K562 (cell line): ENCODE data around the gene COQ8A. TPM values are rescaled to one million over a fixed set of nuclear protein-coding genes. Genes with fewer than 3 reads are reported as not detected.

ENCODE experiments used
- ATAC-seq: fragments of 200-7000 bp; cut with Tn5 transposase; 3 replicates; pipeline ENCODE4 v1.9.1; 2020; ENCODE audit warnings: moderate library complexity
- BruUV-seq: library from RNA; stranded (reverse); fragments of 400-500 nt; replicated peaks from 2 replicates; lab custom pipeline; 2021; lab: Mats Ljungman, UMichigan
- CTCF ChIA-PET: fragments of 300-600 bp; formaldehyde crosslinking; extraction: SDS; loops from one replicate; lab custom pipeline; 2021; ENCODE audit warnings: low intra/inter-chr PET ratio; lab: Yijun Ruan, JAX
- POLR2A ChIA-PET: fragments of 300-600, 350-650 bp; sonication (Branson Sonifier 250); formaldehyde crosslinking; extraction: SDS; loops from one replicate; lab custom pipeline; 2021; ENCODE audit warnings: antibody characterized with exemption, inconsistent platforms; lab: Yijun Ruan, JAX
- DNase-seq, 4 experiments: peaks; one replicate each; pipeline versions ENCODE4 v3.0.0 to v3.0.0-alpha.2; 2011 to 2018; ENCODE audit warnings: low spot score in 3 of 4, mixed read lengths in 3 of 4; ENCODE audit errors: extremely low read depth in 1 of 4
- FAIRE-seq: peaks from 2 replicates; lab custom pipeline; 2011; peaks lifted over from hg19 to GRCh38; lab: Jason Lieb, UNC
- H2AFZ ChIP-seq: 2 replicates; pipeline ENCODE4 v1.6.0; 2011; ENCODE audit warnings: low read depth, low read length, control low read depth, inconsistent platforms
- H3K27ac ChIP-seq: fragments of 200-600 bp; 3 replicates; pipeline ENCODE4 v1.8.0; 2011; ENCODE audit warnings: low read depth, mild to moderate bottlenecking, control low read depth, inconsistent platforms, low read length, moderate library complexity, mixed read lengths; ENCODE audit errors: extremely low read depth
- H3K27me3 ChIP-seq, 2 experiments: fragments of 300-600 bp in 1 of 2; 2 replicates in 1 of 2; 3 replicates in 1 of 2; pipeline versions ENCODE4 v1.6.0 to v1.8.0; 2011; ENCODE audit warnings: inconsistent platforms in 2 of 2, low read length in 2 of 2, mild to moderate bottlenecking in 1 of 2, mixed read lengths in 1 of 2, moderate library complexity in 1 of 2; ENCODE audit not compliant: control insufficient read depth in 2 of 2, insufficient read depth in 2 of 2
- H3K36me3 ChIP-seq: fragments of 300-600 bp; 3 replicates; pipeline ENCODE4 v1.8.0; 2011; ENCODE audit warnings: mild to moderate bottlenecking, low read length, inconsistent platforms; ENCODE audit not compliant: control insufficient read depth, insufficient read depth
- H3K4me1 ChIP-seq, 2 experiments: fragments of 200-600 bp in 1 of 2; replicated peaks in 1 of 2; 2 replicates in 1 of 2; 3 replicates in 1 of 2; pipeline versions ENCODE4 v1.5.1 to v1.8.0; 2011; ENCODE audit warnings: inconsistent platforms in 2 of 2, low read length in 2 of 2, mild to moderate bottlenecking in 1 of 2, mixed read lengths in 1 of 2, moderate library complexity in 1 of 2; ENCODE audit not compliant: control insufficient read depth in 2 of 2, insufficient read depth in 2 of 2
- H3K4me2 ChIP-seq: 2 replicates; pipeline ENCODE4 v1.6.1; 2011; ENCODE audit warnings: low read length, control low read depth, inconsistent platforms, mixed read lengths; ENCODE audit not compliant: insufficient read depth
- H3K4me3 ChIP-seq: fragments of 200-600 bp; sonication (generic), shearing (Covaris generic); 2 replicates; pipeline ENCODE4 v1.5.1; 2016; ENCODE audit warnings: control low read depth, inconsistent platforms
- H3K79me2 ChIP-seq: fragments of 200-600 bp; 3 replicates; pipeline ENCODE4 v1.8.0; 2011; ENCODE audit warnings: low read length, inconsistent platforms; ENCODE audit not compliant: control insufficient read depth, insufficient read depth
- H3K9ac ChIP-seq, 2 experiments: 2 replicates each; pipeline versions ENCODE4 v1.6.0 to v1.6.1; 2011; ENCODE audit warnings: low read depth in 2 of 2, low read length in 2 of 2, control low read depth in 1 of 2, inconsistent platforms in 1 of 2, mild to moderate bottlenecking in 1 of 2, mixed read lengths in 1 of 2; ENCODE audit not compliant: insufficient read depth in 1 of 2
- H3K9me1 ChIP-seq: one replicate; pipeline ENCODE4 v1.6.0; 2011; ENCODE audit warnings: inconsistent platforms, mild to moderate bottlenecking, low read length, moderate library complexity; ENCODE audit not compliant: control insufficient read depth, insufficient read depth
- H3K9me3 ChIP-seq: replicated peaks from 2 replicates; pipeline ENCODE4 v1.5.1; 2011; ENCODE audit warnings: low read depth, low read length, inconsistent platforms; ENCODE audit not compliant: control insufficient read depth, insufficient read depth
- H4K20me1 ChIP-seq: replicated peaks from 2 replicates; pipeline ENCODE4 v1.6.1; 2011; ENCODE audit warnings: low read length, inconsistent platforms, mixed read lengths; ENCODE audit not compliant: control insufficient read depth, insufficient read depth
- ARID2 ChIP-seq: fragments of 450-650 bp; IDR thresholded peaks from 2 replicates; pipeline ENCODE4 v1.6.1; 2017; ENCODE audit warnings: antibody characterized with exemption, mild to moderate bottlenecking
- CEBPG ChIP-seq, 3 experiments: fragments of 200-800 bp in 1 of 3; sonication (Bioruptor generic) in 1 of 3; sonication (generic) in 1 of 3; formaldehyde crosslinking in 1 of 3; IDR thresholded peaks in 2 of 3; conservative IDR thresholded peaks in 1 of 3; 2 replicates each; pipeline versions ENCODE4 v1.6.1 to v1.8.0; 2016 to 2022; ENCODE audit warnings: missing compliant biosample characterization in 2 of 3, missing genetic modification characterization in 2 of 3, mild to moderate bottlenecking in 1 of 3, missing genetic modification reagents in 1 of 3
- DACH1 ChIP-seq: fragments of 450-650 bp; IDR thresholded peaks from 2 replicates; pipeline ENCODE4 v1.6.1; 2018; ENCODE audit not compliant: partially characterized antibody
- ILK ChIP-seq: fragments of 450-650 bp; IDR thresholded peaks from 2 replicates; pipeline ENCODE4 v1.6.1; 2016; ENCODE audit warnings: missing genetic modification characterization, low read depth, mild to moderate bottlenecking, missing compliant biosample characterization, moderate library complexity, borderline replicate concordance
- NFIC ChIP-seq: fragments of 450-650 bp; IDR thresholded peaks from 2 replicates; pipeline ENCODE4 v1.6.1; 2017; ENCODE audit warnings: mild to moderate bottlenecking, inconsistent platforms
- NFIX ChIP-seq: fragments of 250-450 bp; sonication (Bioruptor Pico); IDR thresholded peaks from 2 replicates; pipeline ENCODE4 v1.4.0; 2020; ENCODE audit warnings: low read depth, mild to moderate bottlenecking, moderate library complexity
- PHF21A ChIP-seq: fragments of 450-650 bp; IDR thresholded peaks from 2 replicates; pipeline ENCODE4 v1.6.1; 2017; ENCODE audit warnings: low read depth, borderline replicate concordance
- SETDB1 ChIP-seq: IDR thresholded peaks from one replicate; pipeline ENCODE4 v1.6.1; 2012; ENCODE audit warnings: low read length, control low read depth, inconsistent platforms
- SOX6 ChIP-seq: fragments of 450-650 bp; IDR thresholded peaks from 2 replicates; pipeline ENCODE4 v1.6.1; 2014; ENCODE audit warnings: mild to moderate bottlenecking
- SREBF1 ChIP-seq: fragments of 150-350 bp; IDR thresholded peaks from 2 replicates; pipeline ENCODE4 v1.6.1; 2014; ENCODE audit warnings: antibody characterized with exemption, low read depth, low read length, borderline replicate concordance
- STAT5A ChIP-seq: IDR thresholded peaks from 2 replicates; pipeline ENCODE4 v1.6.1; 2012; ENCODE audit warnings: low read length, inconsistent platforms, borderline replicate concordance
- ZSCAN29 ChIP-seq: fragments of 450-650 bp; IDR thresholded peaks from 2 replicates; pipeline ENCODE4 v1.6.1; 2017
- whole genome bisulfite sequencing: fragments of 100-300 bp; shearing (Covaris generic); methylation state at CpG from one replicate; pipeline ENCODE4 v1.1.6; 2016; ENCODE audit warnings: low coverage, mixed read lengths; ENCODE audit not compliant: insufficient coverage; ENCODE audit errors: missing lambda C conversion rate; 5-methylcytosine and 5-hydroxymethylcytosine counted together
- in situ Hi-C: fragments of 300-500 bp; cut with MboI; formaldehyde crosslinking; loops from 4 replicates; pipeline ENCODE4 v1.15.0; 2018; ENCODE audit warnings: inconsistent platforms, mixed read lengths
- intact Hi-C: fragments of 100-400 bp; cut with micrococcal nuclease; formaldehyde crosslinking; loops from 2 replicates; pipeline ENCODE4 v1.14.2; 2022
- polyA plus RNA-seq, 8 experiments: library from polyadenylated mRNA; depleted of rRNA in 4 of 8; stranded (reverse) in 5 of 8; unstranded in 3 of 8; fragments of >200 nt; fragmentation: Nextera tagmentation in 2 of 8; fragmentation: Illumina TruSeq in 1 of 8; extraction: Ambion mirVana in 2 of 8; extraction: Trizol in 1 of 8; gene quantifications; 2 replicates each; pipeline versions ENCODE4 v1.2.1 to v1.2.3, GENCODE V29; 2011 to 2014; ENCODE audit warnings: inconsistent platforms in 1 of 8, missing spikeins in 1 of 8
- total RNA-seq, 7 experiments: library from RNA; depleted of rRNA in 6 of 7; stranded (reverse); fragments of >200 nt in 6 of 7; fragmentation: Illumina TruSeq in 2 of 7; extraction: Trizol in 2 of 7; gene quantifications; 2 replicates each; pipeline versions ENCODE4 v1.2.1 to v1.2.3, GENCODE V29; 2011 to 2021; ENCODE audit warnings: low replicate concordance in 1 of 7
- TF ChIP-seq, protein P1 (sequence below): fragments of 250-450 bp; sonication (Bioruptor Pico); IDR thresholded peaks from 2 replicates; pipeline ENCODE4 v1.8.0; 2022; ENCODE audit warnings: inconsistent platforms
- TF ChIP-seq, protein P2 (sequence below): sonication (generic); formaldehyde crosslinking; IDR thresholded peaks from 2 replicates; pipeline ENCODE4 v1.8.0; 2022; ENCODE audit warnings: mild to moderate bottlenecking, missing genetic modification reagents
- TF ChIP-seq, protein P3 (sequence below), 2 experiments: IDR thresholded peaks; 2 replicates each; pipeline ENCODE4 v1.6.1; 2011; ENCODE audit warnings: borderline replicate concordance in 1 of 2, control low read depth in 1 of 2, low read depth in 1 of 2, low read length in 1 of 2, mild to moderate bottlenecking in 1 of 2, mixed read lengths in 1 of 2, moderate library complexity in 1 of 2; ENCODE audit not compliant: insufficient read depth in 1 of 2, insufficient read length in 1 of 2, poor library complexity in 1 of 2, severe bottlenecking in 1 of 2; ENCODE audit errors: extremely low read depth in 1 of 2

COQ8A gene
- total and polyA plus RNA-seq, 9 of the 15 experiments (the other 6 are each of a cell fraction or from before 2014, with no cell fraction given), result 2.6 to 54.3 (median 32.4) TPM

DNA sequence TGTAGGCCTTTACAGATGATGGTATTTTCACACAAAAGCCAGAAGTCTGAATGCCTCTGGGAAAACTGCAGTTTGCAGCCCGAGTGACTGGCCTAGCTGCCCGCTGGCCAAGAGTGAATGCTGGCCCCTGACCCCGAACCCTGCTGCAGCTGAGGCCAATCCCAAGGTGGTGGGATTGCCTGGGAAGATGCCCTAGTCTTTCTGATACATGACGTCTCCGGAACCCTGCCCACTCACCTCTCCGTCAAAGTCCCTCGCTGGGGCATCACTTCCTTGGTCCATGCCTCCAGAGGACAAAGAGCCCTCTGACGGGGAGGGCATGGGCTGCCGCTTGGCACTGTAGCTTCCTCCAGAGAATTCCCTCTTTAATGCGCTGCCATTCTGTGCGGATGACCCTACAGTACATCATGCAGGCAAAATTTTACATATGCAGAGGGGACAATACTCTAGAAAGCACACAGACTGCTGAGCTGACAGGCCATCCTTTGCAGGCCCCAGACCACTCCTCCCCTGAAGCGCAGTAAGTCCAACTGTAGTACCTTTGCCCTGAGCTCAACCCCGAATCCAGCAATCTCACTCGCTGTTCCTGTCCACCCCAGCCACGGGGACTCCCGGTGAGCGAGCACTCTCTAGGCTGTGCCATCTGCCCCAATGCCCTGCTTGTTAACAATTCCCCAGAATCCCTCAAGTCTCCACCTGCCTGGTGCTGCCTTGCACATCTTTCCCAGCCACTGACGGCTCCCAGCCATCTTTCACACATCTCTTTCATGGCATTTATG, 54.7 kb downstream of the COQ8A start:
- intact Hi-C loops, result no loop called here
- Histone ChIP-seq H3K4me1 (peaks cover 13 to 20% of the 10 kb centered on the region in 2 experiments), H3K4me3 (no peak overlapping the region), H3K79me2 (no peaks in the 10 kb centered on the region), H3K9me1 (peaks cover 3% of the 10 kb centered on the region), H3K27me3 (no peaks in the 10 kb centered on the region), H3K4me2 (no peak overlapping the region), H3K9ac (no peak overlapping the region), H3K9me3 (no peaks in the 10 kb centered on the region), H2AFZ (no peak overlapping the region), H3K27ac (no peak overlapping the region), H4K20me1 (no peaks in the 10 kb centered on the region), H3K36me3 (peaks cover 43% of the 10 kb centered on the region; the same call in 1 of the 3 replicates)
- FAIRE-seq (no peak), DNase-seq (no peak), ATAC-seq (no peak)
- no TSS peak for BruUV-seq
- 94% methylated on average over 18 of the region's 18 CpGs for WGBS
- ChIA-PET CTCF (no interaction called here), POLR2A (interaction anchor here (0.6 to 5.1 kb wide), 5 partner anchors 8 to 1515 kb away, joined by 3 to 24 read pairs (median 3); no protein-coding TSS in a partner anchor)
- in situ Hi-C loops, result no loop called here
- TF ChIP-seq STAT5A (no peak), SOX6 (no peak), SETDB1 (no peak), ILK (tag) (no peak), DACH1 (no peak), PHF21A (no peak), SREBF1 (no peak), NFIC (no peak), CEBPG (CRISPR knock-in tag; IDR thresholded peaks at IDR 0.05) (no peak), CEBPG (tag; conservative IDR thresholded peaks at IDR 0.05 in 1 of 2, IDR thresholded peaks at IDR 0.05 in 1 of 2) (no peak), ARID2 (no peak), NFIX (CRISPR knock-in tag) (no peak), ZSCAN29 (no peak)
- TF ChIP-seq, protein P1, sequence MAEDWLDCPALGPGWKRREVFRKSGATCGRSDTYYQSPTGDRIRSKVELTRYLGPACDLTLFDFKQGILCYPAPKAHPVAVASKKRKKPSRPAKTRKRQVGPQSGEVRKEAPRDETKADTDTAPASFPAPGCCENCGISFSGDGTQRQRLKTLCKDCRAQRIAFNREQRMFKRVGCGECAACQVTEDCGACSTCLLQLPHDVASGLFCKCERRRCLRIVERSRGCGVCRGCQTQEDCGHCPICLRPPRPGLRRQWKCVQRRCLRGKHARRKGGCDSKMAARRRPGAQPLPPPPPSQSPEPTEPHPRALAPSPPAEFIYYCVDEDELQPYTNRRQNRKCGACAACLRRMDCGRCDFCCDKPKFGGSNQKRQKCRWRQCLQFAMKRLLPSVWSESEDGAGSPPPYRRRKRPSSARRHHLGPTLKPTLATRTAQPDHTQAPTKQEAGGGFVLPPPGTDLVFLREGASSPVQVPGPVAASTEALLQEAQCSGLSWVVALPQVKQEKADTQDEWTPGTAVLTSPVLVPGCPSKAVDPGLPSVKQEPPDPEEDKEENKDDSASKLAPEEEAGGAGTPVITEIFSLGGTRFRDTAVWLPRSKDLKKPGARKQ (CRISPR knock-in tag), result no peak
- TF ChIP-seq, protein P2, sequence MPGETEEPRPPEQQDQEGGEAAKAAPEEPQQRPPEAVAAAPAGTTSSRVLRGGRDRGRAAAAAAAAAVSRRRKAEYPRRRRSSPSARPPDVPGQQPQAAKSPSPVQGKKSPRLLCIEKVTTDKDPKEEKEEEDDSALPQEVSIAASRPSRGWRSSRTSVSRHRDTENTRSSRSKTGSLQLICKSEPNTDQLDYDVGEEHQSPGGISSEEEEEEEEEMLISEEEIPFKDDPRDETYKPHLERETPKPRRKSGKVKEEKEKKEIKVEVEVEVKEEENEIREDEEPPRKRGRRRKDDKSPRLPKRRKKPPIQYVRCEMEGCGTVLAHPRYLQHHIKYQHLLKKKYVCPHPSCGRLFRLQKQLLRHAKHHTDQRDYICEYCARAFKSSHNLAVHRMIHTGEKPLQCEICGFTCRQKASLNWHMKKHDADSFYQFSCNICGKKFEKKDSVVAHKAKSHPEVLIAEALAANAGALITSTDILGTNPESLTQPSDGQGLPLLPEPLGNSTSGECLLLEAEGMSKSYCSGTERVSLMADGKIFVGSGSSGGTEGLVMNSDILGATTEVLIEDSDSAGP, result no peak
- TF ChIP-seq, protein P3, sequence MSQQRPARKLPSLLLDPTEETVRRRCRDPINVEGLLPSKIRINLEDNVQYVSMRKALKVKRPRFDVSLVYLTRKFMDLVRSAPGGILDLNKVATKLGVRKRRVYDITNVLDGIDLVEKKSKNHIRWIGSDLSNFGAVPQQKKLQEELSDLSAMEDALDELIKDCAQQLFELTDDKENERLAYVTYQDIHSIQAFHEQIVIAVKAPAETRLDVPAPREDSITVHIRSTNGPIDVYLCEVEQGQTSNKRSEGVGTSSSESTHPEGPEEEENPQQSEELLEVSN (IDR thresholded peaks at IDR 0.05; ENCODE audit: borderline replicate concordance in 1 of 2, extremely low read depth in 1 of 2, insufficient read depth in 1 of 2, insufficient read length in 1 of 2, low read depth in 1 of 2, low read length in 1 of 2, poor library complexity in 1 of 2, severe bottlenecking in 1 of 2), result no peak
